CD4-positive, alpha-beta T cell treated with Interleukin-4 for 1 hour (primary cell): ENCODE measurements around the gene TPSAB1.
"Not testable (repeated sequence)": the region's sequence is repeated elsewhere in the genome, so short reads cannot be mapped to it uniquely, and the experiment has no call there.

Source experiments
- DNase-seq, 2 donors: peaks; one replicate each; pipeline ENCODE4 v3.0.0-alpha.2; 2020 to 2022

Gene TPSAB1

GRCh38 chr16:1271724-1272413 is 31.4 kb downstream of the TPSAB1 start:
- DNase-seq: not testable (repeated sequence)

GRCh38 chr16:1272453-1273198 is 32.1 kb downstream of the TPSAB1 start:
- DNase-seq: no peak

GRCh38 chr16:1273816-1274215 is 33.3 kb downstream of the TPSAB1 start:
- no peak for DNase-seq

- no peak for DNase-seq
Measured at GRCh38 chr16:1274767-1275166, 34.3 kb downstream of the TPSAB1 start.

GRCh38 chr16:1275791-1276579 is 35.5 kb downstream of the TPSAB1 start:
- DNase-seq: no peak

- no peak for DNase-seq
Measured at GRCh38 chr16:1276580-1276878, 36.0 kb downstream of the TPSAB1 start.

- DNase-seq: no peak
Measured at GRCh38 chr16:1277151-1277598, 36.7 kb downstream of the TPSAB1 start.

- no peak for DNase-seq
Measured at GRCh38 chr16:1277617-1278282, 37.2 kb downstream of the TPSAB1 start.

- no peak for DNase-seq
Measured at GRCh38 chr16:1278477-1278876, 38.0 kb downstream of the TPSAB1 start.

GRCh38 chr16:1279081-1279944 is 38.8 kb downstream of the TPSAB1 start:
- no peak for DNase-seq

- DNase-seq: no peak
Measured at GRCh38 chr16:1279945-1280589, 39.6 kb downstream of the TPSAB1 start.

- no peak for DNase-seq
Measured at GRCh38 chr16:1280783-1281182, 40.3 kb downstream of the TPSAB1 start.

GRCh38 chr16:1281517-1281916 is 41.0 kb downstream of the TPSAB1 start:
- DNase-seq: no peak

- no peak for DNase-seq
Measured at GRCh38 chr16:1282324-1282973, 41.9 kb downstream of the TPSAB1 start.

- no peak for DNase-seq
Measured at GRCh38 chr16:1283296-1283695, 42.8 kb downstream of the TPSAB1 start.

- DNase-seq: no peak
Measured at GRCh38 chr16:1283996-1284616, 43.6 kb downstream of the TPSAB1 start.

- DNase-seq: no peak
Measured at GRCh38 chr16:1285669-1286512, 45.4 kb downstream of the TPSAB1 start.

- no peak for DNase-seq
Measured at GRCh38 chr16:1286513-1287094, 46.1 kb downstream of the TPSAB1 start.

- DNase-seq: no peak
Measured at GRCh38 chr16:1287982-1288670, 47.6 kb downstream of the TPSAB1 start.
